Measurements from ENCODE around the gene VPS8.

VPS8 gene

GRCh38 chr3:184927796-184928315 is 115.9 kb downstream of the VPS8 start:
- TF ChIP-seq SNAI2 (CRISPR knock-in tag; IDR thresholded peaks at IDR 0.05) (no peak), BACH2 (CRISPR knock-in tag; IDR thresholded peaks at IDR 0.05; ENCODE audit: borderline replicate concordance) (no peak), POU6F1 (CRISPR knock-in tag; IDR thresholded peaks at IDR 0.05; ENCODE audit: borderline replicate concordance, low read depth) (no peak), ZNF8 (CRISPR knock-in tag; IDR thresholded peaks at IDR 0.05) (no peak), ZNF70 (CRISPR knock-in tag; IDR thresholded peaks at IDR 0.05) (no peak), CREB5 (CRISPR knock-in tag; IDR thresholded peaks at IDR 0.05; ENCODE audit: low read depth) (no peak), ISL1 (CRISPR knock-in tag; IDR thresholded peaks at IDR 0.05) (no peak), ESRRG (CRISPR knock-in tag; IDR thresholded peaks at IDR 0.05) (no peak), GLIS3 (CRISPR knock-in tag; IDR thresholded peaks at IDR 0.05) (no peak), CSDC2 (CRISPR knock-in tag; IDR thresholded peaks at IDR 0.05) (no peak), TCF4 (CRISPR knock-in tag; IDR thresholded peaks at IDR 0.05; ENCODE audit: borderline replicate concordance) (no peak), PPARA (CRISPR knock-in tag; IDR thresholded peaks at IDR 0.05; ENCODE audit: borderline replicate concordance) (no peak), ZFP30 (CRISPR knock-in tag; IDR thresholded peaks at IDR 0.05) (no peak), TOX (CRISPR knock-in tag; IDR thresholded peaks at IDR 0.05; ENCODE audit: borderline replicate concordance) (no peak), ZNF565 (CRISPR knock-in tag; conservative IDR thresholded peaks at IDR 0.05; ENCODE audit: low read depth) (no peak), ARNTL (CRISPR knock-in tag; IDR thresholded peaks at IDR 0.05; ENCODE audit: borderline replicate concordance, low read depth) (no peak)
- no peak for ATAC-seq

- ATAC-seq, result no peak
- TF ChIP-seq ZFP3 (CRISPR knock-in tag; IDR thresholded peaks at IDR 0.05) (no peak), ZNF8 (CRISPR knock-in tag; IDR thresholded peaks at IDR 0.05) (no peak), POU6F1 (CRISPR knock-in tag; IDR thresholded peaks at IDR 0.05; ENCODE audit: borderline replicate concordance, low read depth) (no peak), ZC3H10 (CRISPR knock-in tag; IDR thresholded peaks at IDR 0.05) (no peak), ESRRG (CRISPR knock-in tag; IDR thresholded peaks at IDR 0.05) (no peak), BACH2 (CRISPR knock-in tag; IDR thresholded peaks at IDR 0.05; ENCODE audit: borderline replicate concordance) (no peak), CSRNP3 (CRISPR knock-in tag; IDR thresholded peaks at IDR 0.05) (no peak), ZNF70 (CRISPR knock-in tag; IDR thresholded peaks at IDR 0.05) (no peak), ARNTL (CRISPR knock-in tag; IDR thresholded peaks at IDR 0.05; ENCODE audit: borderline replicate concordance, low read depth) (no peak), TOX (CRISPR knock-in tag; IDR thresholded peaks at IDR 0.05; ENCODE audit: borderline replicate concordance) (no peak)
Observed at GRCh38 chr3:184932777-184933176, 120.8 kb downstream of the VPS8 start.

- no peak for TF ChIP-seq TCF4 (CRISPR knock-in tag; IDR thresholded peaks at IDR 0.05; ENCODE audit: borderline replicate concordance)
- TF ChIP-seq ESRRG (CRISPR knock-in tag; IDR thresholded peaks at IDR 0.05), result no peak
- no peak for TF ChIP-seq PPARA (CRISPR knock-in tag; IDR thresholded peaks at IDR 0.05; ENCODE audit: borderline replicate concordance)
- no peak for TF ChIP-seq GLIS3 (CRISPR knock-in tag; IDR thresholded peaks at IDR 0.05)
- TF ChIP-seq ZNF70 (CRISPR knock-in tag; IDR thresholded peaks at IDR 0.05), result no peak
- no peak for TF ChIP-seq RARB (CRISPR knock-in tag; IDR thresholded peaks at IDR 0.05)
- TF ChIP-seq ZNF565 (CRISPR knock-in tag; conservative IDR thresholded peaks at IDR 0.05; ENCODE audit: low read depth), result no peak
- ATAC-seq, result no peak
Observed at GRCh38 chr3:184937611-184938010, 125.6 kb downstream of the VPS8 start.

GRCh38 chr3:184941408-184941807 is 129.4 kb downstream of the VPS8 start:
- TF ChIP-seq RARB (CRISPR knock-in tag; IDR thresholded peaks at IDR 0.05) (no peak), TCF4 (CRISPR knock-in tag; IDR thresholded peaks at IDR 0.05; ENCODE audit: borderline replicate concordance) (no peak), ZNF565 (CRISPR knock-in tag; conservative IDR thresholded peaks at IDR 0.05; ENCODE audit: low read depth) (no peak), TSHZ2 (CRISPR knock-in tag; IDR thresholded peaks at IDR 0.05) (no peak), GLIS3 (CRISPR knock-in tag; IDR thresholded peaks at IDR 0.05) (no peak), ARNTL (CRISPR knock-in tag; IDR thresholded peaks at IDR 0.05; ENCODE audit: borderline replicate concordance, low read depth) (no peak), PATZ1 (CRISPR knock-in tag; IDR thresholded peaks at IDR 0.05; ENCODE audit: borderline replicate concordance) (no peak), ZNF8 (CRISPR knock-in tag; IDR thresholded peaks at IDR 0.05) (no peak), ZC3H10 (CRISPR knock-in tag; IDR thresholded peaks at IDR 0.05) (no peak), PPARA (CRISPR knock-in tag; IDR thresholded peaks at IDR 0.05; ENCODE audit: borderline replicate concordance) (no peak)
- ATAC-seq, result no peak
